ENCODE measurements around the gene STK17A. TPM values are rescaled to one million over a fixed set of nuclear protein-coding genes. Genes with fewer than 3 reads are reported as not detected.

Gene STK17A
- total RNA-seq, 1 experiment from 2014 or later: 21.3 TPM

DNA sequence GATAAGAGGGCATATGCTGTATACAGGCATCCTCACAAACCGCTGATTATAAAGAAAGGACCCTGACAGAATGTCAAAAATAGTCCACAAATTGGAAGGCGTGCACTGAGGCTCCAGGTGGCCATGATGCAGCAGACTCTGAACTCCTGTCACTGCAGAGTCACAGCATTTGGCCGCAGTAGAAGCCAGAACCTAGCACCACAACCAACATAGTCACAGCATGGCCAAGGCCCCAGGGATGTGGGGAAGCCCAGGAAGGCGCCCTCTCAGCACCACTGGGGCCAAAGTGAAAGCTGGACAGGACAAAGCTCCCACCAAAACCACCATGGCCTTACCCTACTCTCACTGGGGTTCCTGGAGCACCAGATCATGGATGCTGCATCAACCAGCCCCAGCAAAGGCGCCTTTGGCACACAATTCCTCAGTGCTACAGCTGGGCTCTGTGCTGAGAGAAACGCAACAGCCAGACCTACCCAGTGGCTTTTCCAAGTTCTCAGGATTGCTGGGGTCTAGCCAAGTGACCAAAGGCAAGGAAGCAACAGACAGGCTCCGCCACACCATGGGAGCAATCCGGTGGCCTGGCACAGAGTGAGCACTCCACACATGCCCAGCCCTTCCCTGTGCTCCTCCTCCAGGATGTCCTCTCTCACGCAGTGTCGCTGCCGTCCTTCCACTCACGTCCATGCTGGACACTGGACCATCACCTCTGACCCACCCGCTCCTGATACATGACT, 60.2 kb downstream of the STK17A start:
- no TSS peak for BruUV-seq (replicated peaks)
- peaks cover 5% of the 10 kb centered on the region; the same call in 1 of the 2 replicates for H3K36me3 ChIP-seq (ENCODE audit: control insufficient read depth, insufficient read depth, low read length)
- CTCF ChIA-PET: no interaction called here
- no peak overlapping the region for H3K4me3 ChIP-seq (ENCODE audit: low read depth in 2 of 2, low read length in 2 of 2)
- TF ChIP-seq POLR2AphosphoS5 (IDR thresholded peaks at IDR 0.05; ENCODE audit: low read depth, low read length) (no peak), TCF7L2 (IDR thresholded peaks at IDR 0.05; ENCODE audit: low read depth, low read length) (no peak), SIN3A (IDR thresholded peaks at IDR 0.05; ENCODE audit: borderline replicate concordance, insufficient read depth, low read depth, low read length) (no peak)
- TF ChIP-seq, protein P1, sequence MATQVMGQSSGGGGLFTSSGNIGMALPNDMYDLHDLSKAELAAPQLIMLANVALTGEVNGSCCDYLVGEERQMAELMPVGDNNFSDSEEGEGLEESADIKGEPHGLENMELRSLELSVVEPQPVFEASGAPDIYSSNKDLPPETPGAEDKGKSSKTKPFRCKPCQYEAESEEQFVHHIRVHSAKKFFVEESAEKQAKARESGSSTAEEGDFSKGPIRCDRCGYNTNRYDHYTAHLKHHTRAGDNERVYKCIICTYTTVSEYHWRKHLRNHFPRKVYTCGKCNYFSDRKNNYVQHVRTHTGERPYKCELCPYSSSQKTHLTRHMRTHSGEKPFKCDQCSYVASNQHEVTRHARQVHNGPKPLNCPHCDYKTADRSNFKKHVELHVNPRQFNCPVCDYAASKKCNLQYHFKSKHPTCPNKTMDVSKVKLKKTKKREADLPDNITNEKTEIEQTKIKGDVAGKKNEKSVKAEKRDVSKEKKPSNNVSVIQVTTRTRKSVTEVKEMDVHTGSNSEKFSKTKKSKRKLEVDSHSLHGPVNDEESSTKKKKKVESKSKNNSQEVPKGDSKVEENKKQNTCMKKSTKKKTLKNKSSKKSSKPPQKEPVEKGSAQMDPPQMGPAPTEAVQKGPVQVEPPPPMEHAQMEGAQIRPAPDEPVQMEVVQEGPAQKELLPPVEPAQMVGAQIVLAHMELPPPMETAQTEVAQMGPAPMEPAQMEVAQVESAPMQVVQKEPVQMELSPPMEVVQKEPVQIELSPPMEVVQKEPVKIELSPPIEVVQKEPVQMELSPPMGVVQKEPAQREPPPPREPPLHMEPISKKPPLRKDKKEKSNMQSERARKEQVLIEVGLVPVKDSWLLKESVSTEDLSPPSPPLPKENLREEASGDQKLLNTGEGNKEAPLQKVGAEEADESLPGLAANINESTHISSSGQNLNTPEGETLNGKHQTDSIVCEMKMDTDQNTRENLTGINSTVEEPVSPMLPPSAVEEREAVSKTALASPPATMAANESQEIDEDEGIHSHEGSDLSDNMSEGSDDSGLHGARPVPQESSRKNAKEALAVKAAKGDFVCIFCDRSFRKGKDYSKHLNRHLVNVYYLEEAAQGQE (IDR thresholded peaks at IDR 0.05; ENCODE audit: insufficient read depth in 1 of 2, low read depth in 2 of 2, low read length in 1 of 2): no peak
- TF ChIP-seq, protein P2, sequence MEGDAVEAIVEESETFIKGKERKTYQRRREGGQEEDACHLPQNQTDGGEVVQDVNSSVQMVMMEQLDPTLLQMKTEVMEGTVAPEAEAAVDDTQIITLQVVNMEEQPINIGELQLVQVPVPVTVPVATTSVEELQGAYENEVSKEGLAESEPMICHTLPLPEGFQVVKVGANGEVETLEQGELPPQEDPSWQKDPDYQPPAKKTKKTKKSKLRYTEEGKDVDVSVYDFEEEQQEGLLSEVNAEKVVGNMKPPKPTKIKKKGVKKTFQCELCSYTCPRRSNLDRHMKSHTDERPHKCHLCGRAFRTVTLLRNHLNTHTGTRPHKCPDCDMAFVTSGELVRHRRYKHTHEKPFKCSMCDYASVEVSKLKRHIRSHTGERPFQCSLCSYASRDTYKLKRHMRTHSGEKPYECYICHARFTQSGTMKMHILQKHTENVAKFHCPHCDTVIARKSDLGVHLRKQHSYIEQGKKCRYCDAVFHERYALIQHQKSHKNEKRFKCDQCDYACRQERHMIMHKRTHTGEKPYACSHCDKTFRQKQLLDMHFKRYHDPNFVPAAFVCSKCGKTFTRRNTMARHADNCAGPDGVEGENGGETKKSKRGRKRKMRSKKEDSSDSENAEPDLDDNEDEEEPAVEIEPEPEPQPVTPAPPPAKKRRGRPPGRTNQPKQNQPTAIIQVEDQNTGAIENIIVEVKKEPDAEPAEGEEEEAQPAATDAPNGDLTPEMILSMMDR (IDR thresholded peaks at IDR 0.05): no peak
- no peak for DNase-seq (ENCODE audit: low read depth, low spot score)
- POLR2A ChIA-PET: no interaction called here
- in situ Hi-C loops (cut with HindIII; ENCODE audit: low pct_unique_long_range_greater_than_20kb, low sequenced_read_pairs): no loop called here
- intact Hi-C loops (cut with micrococcal nuclease; ENCODE audit: unreplicated experiment): no loop called here
- no peak overlapping the region for H3K27ac ChIP-seq (ENCODE audit: low read length)
- H3K9me3 ChIP-seq (ENCODE audit: control insufficient read depth, insufficient read depth, low read depth, low read length): no peaks in the 10 kb centered on the region
- no peak for ATAC-seq
- H3K27me3 ChIP-seq (ENCODE audit: control insufficient read depth, insufficient read depth, low read length): no peaks in the 10 kb centered on the region
- H3K4me1 ChIP-seq (ENCODE audit: control insufficient read depth, insufficient read depth, low read length): peaks cover 17% of the 10 kb centered on the region

DNA sequence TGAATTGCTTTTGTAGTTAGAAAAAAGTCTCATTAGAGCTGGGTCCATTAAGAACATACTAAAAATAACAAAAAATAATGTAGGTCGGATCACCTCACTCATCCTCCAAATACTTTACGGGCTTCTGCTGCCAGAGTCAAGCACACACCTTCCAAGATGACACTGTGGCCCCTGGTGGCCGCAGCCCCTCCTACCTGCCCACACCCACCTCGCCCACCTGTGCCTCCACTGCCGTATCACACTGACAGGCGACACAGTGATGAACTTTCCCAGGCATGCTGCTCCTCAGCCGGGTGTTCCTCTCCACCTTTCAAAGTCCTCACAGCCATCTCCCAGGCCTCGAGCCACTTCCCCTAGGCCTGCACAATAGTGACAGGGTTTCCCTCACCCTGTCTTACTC, 60.9 kb downstream of the STK17A start:
- Histone ChIP-seq H3K4me1 (ENCODE audit: control insufficient read depth, insufficient read depth, low read length) (peaks cover 25% of the 10 kb centered on the region), H3K9me3 (ENCODE audit: control insufficient read depth, insufficient read depth, low read depth, low read length) (no peaks in the 10 kb centered on the region), H3K27ac (ENCODE audit: low read length) (no peak overlapping the region), H3K4me3 (ENCODE audit: low read depth in 2 of 2, low read length in 2 of 2) (no peak overlapping the region), H3K27me3 (ENCODE audit: control insufficient read depth, insufficient read depth, low read length) (no peaks in the 10 kb centered on the region), H3K36me3 (ENCODE audit: control insufficient read depth, insufficient read depth, low read length) (peaks cover 5% of the 10 kb centered on the region; the same call in 1 of the 2 replicates)
- CTCF ChIA-PET: interaction anchor here (1.6 kb wide), 1 partner anchor 61 kb away, joined by 5 read pairs; the partner anchor contains the start of gene STK17A
- ATAC-seq: no peak
- intact Hi-C loops (cut with micrococcal nuclease; ENCODE audit: unreplicated experiment) (no loop called here), in situ Hi-C loops (cut with HindIII; ENCODE audit: low pct_unique_long_range_greater_than_20kb, low sequenced_read_pairs) (no loop called here)
- POLR2A ChIA-PET: no interaction called here
- TSS peak; percentile 16 for BruUV-seq (replicated peaks)
- TF ChIP-seq TCF7L2 (IDR thresholded peaks at IDR 0.05; ENCODE audit: low read depth, low read length): no peak
- TF ChIP-seq, protein P2 (IDR thresholded peaks at IDR 0.05): no peak
- TF ChIP-seq SIN3A (IDR thresholded peaks at IDR 0.05; ENCODE audit: borderline replicate concordance, insufficient read depth, low read depth, low read length): no peak
- no peak for TF ChIP-seq POLR2AphosphoS5 (IDR thresholded peaks at IDR 0.05; ENCODE audit: low read depth, low read length)
- DNase-seq (ENCODE audit: low read depth, low spot score): no peak
